Measurements from ENCODE around the gene ITPK1. TPM values are rescaled to one million over a fixed set of nuclear protein-coding genes. Genes with fewer than 3 reads are reported as not detected.

The ITPK1 gene
- total RNA-seq, 2 donors from 2014 or later = 77.1 to 118 TPM

DNA sequence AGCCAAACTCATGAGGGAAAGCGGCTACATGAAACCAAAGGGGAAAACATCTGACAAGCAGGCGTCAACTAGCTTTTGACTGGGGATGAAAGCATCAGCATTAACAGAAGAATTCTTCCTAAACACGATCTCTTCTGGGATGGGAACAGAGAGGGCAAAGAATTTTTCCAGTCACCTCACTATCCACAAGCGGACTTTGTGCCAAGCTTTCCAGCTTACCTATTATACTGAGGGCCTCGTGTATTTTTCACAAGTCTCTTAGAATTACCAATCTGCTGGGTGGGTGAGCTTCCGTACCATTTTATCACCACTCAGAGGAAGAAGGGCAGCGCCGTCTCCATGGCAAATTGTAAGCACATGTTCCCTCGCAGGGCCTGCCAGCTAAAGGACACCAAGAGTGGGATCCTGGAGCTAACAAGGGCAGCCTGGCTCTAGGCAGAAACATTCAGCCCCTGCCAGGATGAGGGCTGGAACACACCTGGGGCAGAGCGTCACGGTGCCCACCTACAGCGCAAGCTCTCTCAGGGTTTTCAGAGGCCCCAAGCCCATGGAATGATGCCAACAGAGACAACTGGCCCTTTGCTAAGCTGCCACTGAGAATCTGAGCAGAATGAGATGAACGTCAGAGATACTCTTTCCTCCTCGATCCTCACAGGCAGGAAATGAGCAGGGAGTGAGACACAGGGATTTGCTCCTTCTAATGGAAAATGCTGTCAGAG is 118.2 kb downstream of the ITPK1 start:
- Histone ChIP-seq H3K9me3 (no peaks in the 10 kb centered on the region), H3K27me3 (replicated peaks; ENCODE audit: insufficient read depth) (no peaks in the 10 kb centered on the region), H3K4me3 (no peak overlapping the region), H3K4me1 (replicated peaks) (peaks cover 7% of the 10 kb centered on the region), H3K36me3 (no peaks in the 10 kb centered on the region), H3K27ac (no peak overlapping the region)
- intact Hi-C loops (cut with DNase I) = no loop called here
- TF ChIP-seq, protein P1, sequence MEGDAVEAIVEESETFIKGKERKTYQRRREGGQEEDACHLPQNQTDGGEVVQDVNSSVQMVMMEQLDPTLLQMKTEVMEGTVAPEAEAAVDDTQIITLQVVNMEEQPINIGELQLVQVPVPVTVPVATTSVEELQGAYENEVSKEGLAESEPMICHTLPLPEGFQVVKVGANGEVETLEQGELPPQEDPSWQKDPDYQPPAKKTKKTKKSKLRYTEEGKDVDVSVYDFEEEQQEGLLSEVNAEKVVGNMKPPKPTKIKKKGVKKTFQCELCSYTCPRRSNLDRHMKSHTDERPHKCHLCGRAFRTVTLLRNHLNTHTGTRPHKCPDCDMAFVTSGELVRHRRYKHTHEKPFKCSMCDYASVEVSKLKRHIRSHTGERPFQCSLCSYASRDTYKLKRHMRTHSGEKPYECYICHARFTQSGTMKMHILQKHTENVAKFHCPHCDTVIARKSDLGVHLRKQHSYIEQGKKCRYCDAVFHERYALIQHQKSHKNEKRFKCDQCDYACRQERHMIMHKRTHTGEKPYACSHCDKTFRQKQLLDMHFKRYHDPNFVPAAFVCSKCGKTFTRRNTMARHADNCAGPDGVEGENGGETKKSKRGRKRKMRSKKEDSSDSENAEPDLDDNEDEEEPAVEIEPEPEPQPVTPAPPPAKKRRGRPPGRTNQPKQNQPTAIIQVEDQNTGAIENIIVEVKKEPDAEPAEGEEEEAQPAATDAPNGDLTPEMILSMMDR (IDR thresholded peaks at IDR 0.05) = no peak
- TF ChIP-seq POLR2AphosphoS5 (IDR thresholded peaks at IDR 0.05) = no peak
- DNase-seq (ENCODE audit: low spot score) = no peak
- 80% methylated on average over 14 of the region's 14 CpGs for WGBS

DNA sequence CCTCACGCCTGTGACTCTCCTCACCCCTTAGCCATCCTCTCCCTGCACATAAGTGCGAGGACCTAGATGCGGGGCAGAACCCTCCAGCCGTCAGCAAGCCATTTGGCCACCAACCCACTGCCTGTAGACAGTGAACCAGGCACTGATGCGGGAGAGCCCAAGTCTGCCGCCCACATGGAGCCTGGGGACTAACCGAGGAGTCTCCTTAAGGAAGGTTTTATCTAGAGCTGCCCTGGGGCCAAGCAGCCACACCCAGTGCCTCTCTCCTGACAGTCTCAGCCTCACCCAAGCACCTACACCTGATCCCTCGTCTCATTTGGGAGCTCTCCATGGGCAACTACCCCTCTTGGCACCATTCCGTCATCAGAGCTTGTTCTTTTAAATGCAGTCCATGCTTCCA is 120.1 kb downstream of the ITPK1 start:
- no peak for TF ChIP-seq POLR2AphosphoS5 (IDR thresholded peaks at IDR 0.05)
- TF ChIP-seq, protein P1 (IDR thresholded peaks at IDR 0.05) = no peak
- no peak for TF ChIP-seq POLR2A (IDR thresholded peaks at IDR 0.05)
- Histone ChIP-seq H3K4me3 (no peak overlapping the region), H3K9me3 (no peaks in the 10 kb centered on the region), H3K4me1 (replicated peaks) (peaks cover 7% of the 10 kb centered on the region), H3K36me3 (no peaks in the 10 kb centered on the region), H3K27ac (no peak overlapping the region), H3K27me3 (replicated peaks; ENCODE audit: insufficient read depth) (no peaks in the 10 kb centered on the region)
- 93% methylated on average over 9 of the region's 9 CpGs for WGBS
- no peak for DNase-seq (ENCODE audit: low spot score)
- intact Hi-C loops (cut with DNase I) = no loop called here

DNA sequence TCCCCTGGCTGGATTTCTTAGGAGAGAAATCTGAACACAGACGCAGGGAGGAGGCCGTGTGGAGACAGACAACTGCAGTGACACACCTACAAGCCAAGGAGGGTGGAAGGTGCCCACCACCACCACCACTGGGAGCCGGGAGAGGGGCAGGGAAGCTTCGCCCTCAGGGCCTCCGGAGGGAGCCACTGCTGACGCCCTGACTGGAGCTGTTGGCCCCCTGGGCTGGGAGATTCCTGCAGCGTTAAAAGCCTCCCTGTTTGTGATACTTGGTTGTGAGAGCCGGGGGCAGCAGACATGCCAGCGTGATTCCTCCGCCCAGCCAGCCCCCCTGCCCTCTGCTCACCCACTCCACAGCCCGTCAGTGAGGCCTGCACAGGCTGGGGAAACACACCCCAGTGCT is 120.8 kb downstream of the ITPK1 start:
- no peak for DNase-seq (ENCODE audit: low spot score)
- H3K4me3 ChIP-seq = no peak overlapping the region
- TF ChIP-seq POLR2A (IDR thresholded peaks at IDR 0.05) = no peak
- TF ChIP-seq, protein P1 (IDR thresholded peaks at IDR 0.05) = no peak
- no peak for TF ChIP-seq POLR2AphosphoS5 (IDR thresholded peaks at IDR 0.05)
- no peaks in the 10 kb centered on the region for H3K36me3 ChIP-seq
- H3K27me3 ChIP-seq (replicated peaks; ENCODE audit: insufficient read depth) = no peaks in the 10 kb centered on the region
- H3K9me3 ChIP-seq = no peaks in the 10 kb centered on the region
- intact Hi-C loops (cut with DNase I) = no loop called here
- 90% methylated on average over 11 of the region's 11 CpGs for WGBS
- H3K4me1 ChIP-seq (replicated peaks) = peaks cover 7% of the 10 kb centered on the region
- no peak overlapping the region for H3K27ac ChIP-seq

DNA sequence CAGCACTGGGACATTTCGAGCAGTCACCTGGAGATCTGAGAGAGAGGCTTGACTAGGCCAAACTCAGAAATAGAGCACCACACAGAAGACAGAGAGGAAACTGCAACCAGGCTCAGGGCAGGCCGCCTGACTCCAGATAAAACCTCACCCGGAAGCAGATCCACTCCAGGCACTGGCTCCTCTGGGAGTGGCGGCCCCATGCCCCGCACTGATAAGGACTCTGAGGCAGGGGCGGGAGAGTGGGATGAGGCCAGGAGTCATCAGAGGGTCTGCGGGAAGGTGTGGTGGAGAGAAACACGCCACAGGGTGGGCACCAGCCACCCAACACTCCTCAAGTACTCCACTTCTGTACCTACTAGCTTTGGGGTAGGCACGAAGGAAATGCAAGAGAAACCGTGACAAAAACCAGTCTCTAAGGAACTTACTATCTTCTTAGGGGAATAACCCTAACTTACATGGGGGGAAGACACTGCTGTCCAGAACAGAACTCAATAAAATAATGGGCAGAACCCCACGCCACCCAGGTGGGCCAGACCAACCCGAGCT is 121.5 kb downstream of the ITPK1 start:
- DNase-seq (ENCODE audit: low spot score) = no peak
- intact Hi-C loops (cut with DNase I) = no loop called here

More for the DNA sequence above, 121.5 kb downstream of the ITPK1 start:
- Histone ChIP-seq H3K36me3 (no peaks in the 10 kb centered on the region), H3K4me3 (no peak overlapping the region), H3K4me1 (replicated peaks) (peaks cover 4% of the 10 kb centered on the region), H3K27me3 (replicated peaks; ENCODE audit: insufficient read depth) (no peaks in the 10 kb centered on the region), H3K9me3 (no peaks in the 10 kb centered on the region), H3K27ac (no peak overlapping the region)
- WGBS = 97% methylated on average over 12 of the region's 12 CpGs
- TF ChIP-seq POLR2A (IDR thresholded peaks at IDR 0.05) (no peak), POLR2AphosphoS5 (IDR thresholded peaks at IDR 0.05) (no peak)
- TF ChIP-seq, protein P1 (IDR thresholded peaks at IDR 0.05) = no peak

Data from prostate gland (tissue), 2 donors.